ENCODE results near the gene RETREG3. TPM values are rescaled to one million over a fixed set of nuclear protein-coding genes. Genes with fewer than 3 reads are reported as not detected.

Gene RETREG3
- total and polyA plus RNA-seq, 9 of the 15 experiments (the other 6 are each of a cell fraction or from before 2014, with no cell fraction given): 4.1 to 39.0 (median 16.9) TPM

DNA sequence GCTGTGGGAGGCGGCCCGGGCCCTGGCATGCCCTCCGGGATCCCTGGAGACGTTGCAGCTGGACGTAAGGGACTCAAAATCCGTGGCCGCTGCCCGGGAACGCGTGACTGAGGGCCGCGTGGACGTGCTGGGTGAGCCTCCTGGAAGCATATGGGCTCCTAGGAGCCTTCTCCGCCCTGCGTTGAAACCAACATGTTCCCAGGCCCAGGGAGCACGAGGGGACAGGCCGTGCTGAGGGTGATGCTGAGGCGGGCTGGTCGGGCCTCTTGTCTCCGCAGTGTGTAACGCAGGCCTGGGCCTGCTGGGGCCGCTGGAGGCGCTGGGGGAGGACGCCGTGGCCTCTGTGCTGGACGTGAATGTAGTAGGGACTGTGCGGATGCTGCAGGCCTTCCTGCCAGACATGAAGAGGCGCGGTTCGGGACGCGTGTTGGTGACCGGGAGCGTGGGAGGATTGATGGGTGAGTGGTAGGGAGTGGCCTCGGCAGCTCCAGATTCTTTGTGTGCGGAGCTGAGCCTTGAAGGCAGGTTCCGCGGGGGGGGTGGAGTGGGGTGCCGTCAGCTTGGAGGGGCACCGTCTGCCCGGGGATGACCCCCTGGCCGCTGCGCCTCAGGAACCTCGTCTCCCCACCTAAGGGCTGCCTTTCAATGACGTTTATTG, 55.9 kb downstream of the RETREG3 start (continued):
- TF ChIP-seq RNF219 (CRISPR knock-in tag; IDR thresholded peaks at IDR 0.05): no peak
- TF ChIP-seq HNRNPK (IDR thresholded peaks at IDR 0.05; ENCODE audit: low read depth, low read length, poor library complexity, severe bottlenecking): no peak
- TF ChIP-seq SOX6 (IDR thresholded peaks at IDR 0.05): peak; percentile 54
- TF ChIP-seq TAF15 (IDR thresholded peaks at IDR 0.05; ENCODE audit: low read depth, low read length): no peak
- TF ChIP-seq, protein P1, sequence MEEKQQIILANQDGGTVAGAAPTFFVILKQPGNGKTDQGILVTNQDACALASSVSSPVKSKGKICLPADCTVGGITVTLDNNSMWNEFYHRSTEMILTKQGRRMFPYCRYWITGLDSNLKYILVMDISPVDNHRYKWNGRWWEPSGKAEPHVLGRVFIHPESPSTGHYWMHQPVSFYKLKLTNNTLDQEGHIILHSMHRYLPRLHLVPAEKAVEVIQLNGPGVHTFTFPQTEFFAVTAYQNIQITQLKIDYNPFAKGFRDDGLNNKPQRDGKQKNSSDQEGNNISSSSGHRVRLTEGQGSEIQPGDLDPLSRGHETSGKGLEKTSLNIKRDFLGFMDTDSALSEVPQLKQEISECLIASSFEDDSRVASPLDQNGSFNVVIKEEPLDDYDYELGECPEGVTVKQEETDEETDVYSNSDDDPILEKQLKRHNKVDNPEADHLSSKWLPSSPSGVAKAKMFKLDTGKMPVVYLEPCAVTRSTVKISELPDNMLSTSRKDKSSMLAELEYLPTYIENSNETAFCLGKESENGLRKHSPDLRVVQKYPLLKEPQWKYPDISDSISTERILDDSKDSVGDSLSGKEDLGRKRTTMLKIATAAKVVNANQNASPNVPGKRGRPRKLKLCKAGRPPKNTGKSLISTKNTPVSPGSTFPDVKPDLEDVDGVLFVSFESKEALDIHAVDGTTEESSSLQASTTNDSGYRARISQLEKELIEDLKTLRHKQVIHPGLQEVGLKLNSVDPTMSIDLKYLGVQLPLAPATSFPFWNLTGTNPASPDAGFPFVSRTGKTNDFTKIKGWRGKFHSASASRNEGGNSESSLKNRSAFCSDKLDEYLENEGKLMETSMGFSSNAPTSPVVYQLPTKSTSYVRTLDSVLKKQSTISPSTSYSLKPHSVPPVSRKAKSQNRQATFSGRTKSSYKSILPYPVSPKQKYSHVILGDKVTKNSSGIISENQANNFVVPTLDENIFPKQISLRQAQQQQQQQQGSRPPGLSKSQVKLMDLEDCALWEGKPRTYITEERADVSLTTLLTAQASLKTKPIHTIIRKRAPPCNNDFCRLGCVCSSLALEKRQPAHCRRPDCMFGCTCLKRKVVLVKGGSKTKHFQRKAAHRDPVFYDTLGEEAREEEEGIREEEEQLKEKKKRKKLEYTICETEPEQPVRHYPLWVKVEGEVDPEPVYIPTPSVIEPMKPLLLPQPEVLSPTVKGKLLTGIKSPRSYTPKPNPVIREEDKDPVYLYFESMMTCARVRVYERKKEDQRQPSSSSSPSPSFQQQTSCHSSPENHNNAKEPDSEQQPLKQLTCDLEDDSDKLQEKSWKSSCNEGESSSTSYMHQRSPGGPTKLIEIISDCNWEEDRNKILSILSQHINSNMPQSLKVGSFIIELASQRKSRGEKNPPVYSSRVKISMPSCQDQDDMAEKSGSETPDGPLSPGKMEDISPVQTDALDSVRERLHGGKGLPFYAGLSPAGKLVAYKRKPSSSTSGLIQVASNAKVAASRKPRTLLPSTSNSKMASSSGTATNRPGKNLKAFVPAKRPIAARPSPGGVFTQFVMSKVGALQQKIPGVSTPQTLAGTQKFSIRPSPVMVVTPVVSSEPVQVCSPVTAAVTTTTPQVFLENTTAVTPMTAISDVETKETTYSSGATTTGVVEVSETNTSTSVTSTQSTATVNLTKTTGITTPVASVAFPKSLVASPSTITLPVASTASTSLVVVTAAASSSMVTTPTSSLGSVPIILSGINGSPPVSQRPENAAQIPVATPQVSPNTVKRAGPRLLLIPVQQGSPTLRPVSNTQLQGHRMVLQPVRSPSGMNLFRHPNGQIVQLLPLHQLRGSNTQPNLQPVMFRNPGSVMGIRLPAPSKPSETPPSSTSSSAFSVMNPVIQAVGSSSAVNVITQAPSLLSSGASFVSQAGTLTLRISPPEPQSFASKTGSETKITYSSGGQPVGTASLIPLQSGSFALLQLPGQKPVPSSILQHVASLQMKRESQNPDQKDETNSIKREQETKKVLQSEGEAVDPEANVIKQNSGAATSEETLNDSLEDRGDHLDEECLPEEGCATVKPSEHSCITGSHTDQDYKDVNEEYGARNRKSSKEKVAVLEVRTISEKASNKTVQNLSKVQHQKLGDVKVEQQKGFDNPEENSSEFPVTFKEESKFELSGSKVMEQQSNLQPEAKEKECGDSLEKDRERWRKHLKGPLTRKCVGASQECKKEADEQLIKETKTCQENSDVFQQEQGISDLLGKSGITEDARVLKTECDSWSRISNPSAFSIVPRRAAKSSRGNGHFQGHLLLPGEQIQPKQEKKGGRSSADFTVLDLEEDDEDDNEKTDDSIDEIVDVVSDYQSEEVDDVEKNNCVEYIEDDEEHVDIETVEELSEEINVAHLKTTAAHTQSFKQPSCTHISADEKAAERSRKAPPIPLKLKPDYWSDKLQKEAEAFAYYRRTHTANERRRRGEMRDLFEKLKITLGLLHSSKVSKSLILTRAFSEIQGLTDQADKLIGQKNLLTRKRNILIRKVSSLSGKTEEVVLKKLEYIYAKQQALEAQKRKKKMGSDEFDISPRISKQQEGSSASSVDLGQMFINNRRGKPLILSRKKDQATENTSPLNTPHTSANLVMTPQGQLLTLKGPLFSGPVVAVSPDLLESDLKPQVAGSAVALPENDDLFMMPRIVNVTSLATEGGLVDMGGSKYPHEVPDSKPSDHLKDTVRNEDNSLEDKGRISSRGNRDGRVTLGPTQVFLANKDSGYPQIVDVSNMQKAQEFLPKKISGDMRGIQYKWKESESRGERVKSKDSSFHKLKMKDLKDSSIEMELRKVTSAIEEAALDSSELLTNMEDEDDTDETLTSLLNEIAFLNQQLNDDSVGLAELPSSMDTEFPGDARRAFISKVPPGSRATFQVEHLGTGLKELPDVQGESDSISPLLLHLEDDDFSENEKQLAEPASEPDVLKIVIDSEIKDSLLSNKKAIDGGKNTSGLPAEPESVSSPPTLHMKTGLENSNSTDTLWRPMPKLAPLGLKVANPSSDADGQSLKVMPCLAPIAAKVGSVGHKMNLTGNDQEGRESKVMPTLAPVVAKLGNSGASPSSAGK (IDR thresholded peaks at IDR 0.05): peak; percentile 78
- 0 out of 2 replicates have a peak, but pooled peaks have one; percentile 56 for TF ChIP-seq GABPB1 (CRISPR knock-in tag; IDR thresholded peaks at IDR 0.05)
- TF ChIP-seq BHLHE40 (IDR thresholded peaks at IDR 0.05; ENCODE audit: low read length): peak; percentile 35; the same call in 1 of the 2 replicates
- TF ChIP-seq ETS1 (conservative IDR thresholded peaks at IDR 0.05; ENCODE audit: control insufficient read depth, low read depth, low read length): no peak
- no peak for TF ChIP-seq HMG20B (CRISPR knock-in tag; IDR thresholded peaks at IDR 0.05)
- TF ChIP-seq CBX2 (IDR thresholded peaks at IDR 0.05; ENCODE audit: insufficient read depth, low read length, poor library complexity, severe bottlenecking): no peak
- no peak for TF ChIP-seq HMGN3 (IDR thresholded peaks at IDR 0.05; ENCODE audit: borderline replicate concordance, extremely low read depth, insufficient read length, low read depth, low read length)
- peak; percentile 83 for TF ChIP-seq CTBP1 (IDR thresholded peaks at IDR 0.05; ENCODE audit: borderline replicate concordance)
